HEK293T (cell line): ENCODE data around the gene FCN1.

Source experiments
- ARNT ChIP-seq: fragments of 450-650 bp; IDR thresholded peaks from 2 replicates; pipeline ENCODE4 v1.6.1; 2017; ENCODE audit warnings: mild to moderate bottlenecking
- BHLHE40 ChIP-seq: fragments of 450-650 bp; IDR thresholded peaks from 2 replicates; pipeline ENCODE4 v1.6.1; 2016; ENCODE audit warnings: mild to moderate bottlenecking, moderate library complexity, borderline replicate concordance
- ELF4 ChIP-seq: fragments of 450-650 bp; IDR thresholded peaks from 2 replicates; pipeline ENCODE4 v1.6.1; 2017; ENCODE audit warnings: antibody characterized with exemption
- FOXA1 ChIP-seq: fragments of 450-650 bp; IDR thresholded peaks from 2 replicates; pipeline ENCODE4 v1.6.1; 2016; ENCODE audit warnings: mild to moderate bottlenecking
- FOXK2 ChIP-seq: fragments of 450-650 bp; IDR thresholded peaks from 2 replicates; pipeline ENCODE4 v1.6.1; 2016; ENCODE audit warnings: mild to moderate bottlenecking
- NFRKB ChIP-seq: fragments of 450-650 bp; IDR thresholded peaks from 2 replicates; pipeline ENCODE4 v1.6.1; 2016; ENCODE audit warnings: mild to moderate bottlenecking, moderate library complexity
- SP1 ChIP-seq: fragments of 450-650 bp; IDR thresholded peaks from 2 replicates; pipeline ENCODE4 v1.6.1; 2017
- TARDBP ChIP-seq: fragments of 450-650 bp; IDR thresholded peaks from 2 replicates; pipeline ENCODE4 v1.6.1; 2016
- TF ChIP-seq, protein P1 (sequence below): fragments of 450-650 bp; IDR thresholded peaks from 2 replicates; pipeline ENCODE4 v1.6.1; 2016

DNA sequence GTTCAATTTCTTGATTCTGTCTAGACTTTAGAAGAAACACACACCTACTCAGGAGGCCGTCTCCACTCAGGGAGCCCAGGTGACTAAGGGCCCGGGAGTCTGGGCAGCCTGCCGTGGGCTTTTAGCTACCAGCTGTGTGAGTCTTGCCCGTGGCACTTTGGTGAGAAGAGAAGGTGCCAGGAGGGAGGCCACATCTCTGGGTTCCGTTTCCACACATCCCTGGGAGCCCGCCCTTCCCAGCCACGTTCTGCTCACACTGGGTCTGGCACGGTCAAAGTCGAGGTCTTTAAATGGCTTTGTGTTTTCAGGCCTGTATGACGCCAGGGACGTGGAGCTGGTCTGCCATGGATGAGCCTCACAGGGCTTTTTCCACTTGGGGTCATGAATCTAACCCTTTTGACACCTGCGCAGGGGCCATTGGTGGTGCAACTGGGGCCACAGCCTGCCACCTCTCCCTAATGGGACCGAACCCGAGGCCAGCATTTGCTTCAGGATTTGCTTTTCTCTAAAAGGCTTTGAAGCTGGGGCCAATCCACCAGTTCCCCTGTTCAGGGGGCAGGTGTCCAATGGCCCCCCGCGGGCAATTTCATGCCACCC, 54.3 kb downstream of the FCN1 start:
- TF ChIP-seq BHLHE40 (no peak), TARDBP (no peak), FOXK2 (no peak), SP1 (no peak), NFRKB (no peak), ARNT (no peak), ELF4 (no peak), FOXA1 (no peak)
- TF ChIP-seq, protein P1, sequence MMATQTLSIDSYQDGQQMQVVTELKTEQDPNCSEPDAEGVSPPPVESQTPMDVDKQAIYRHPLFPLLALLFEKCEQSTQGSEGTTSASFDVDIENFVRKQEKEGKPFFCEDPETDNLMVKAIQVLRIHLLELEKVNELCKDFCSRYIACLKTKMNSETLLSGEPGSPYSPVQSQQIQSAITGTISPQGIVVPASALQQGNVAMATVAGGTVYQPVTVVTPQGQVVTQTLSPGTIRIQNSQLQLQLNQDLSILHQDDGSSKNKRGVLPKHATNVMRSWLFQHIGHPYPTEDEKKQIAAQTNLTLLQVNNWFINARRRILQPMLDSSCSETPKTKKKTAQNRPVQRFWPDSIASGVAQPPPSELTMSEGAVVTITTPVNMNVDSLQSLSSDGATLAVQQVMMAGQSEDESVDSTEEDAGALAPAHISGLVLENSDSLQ: no peak
